B cell (primary cell): ENCODE data around the gene SYNGR3. TPM values are rescaled to one million over a fixed set of nuclear protein-coding genes. Genes with fewer than 3 reads are reported as not detected.

Experiments used
- ATAC-seq: fragments of 200-7000 bp; cut with Tn5 transposase; one replicate; pipeline ENCODE4 v1.10.0; 2021; ENCODE audit warnings: low read depth, mild to moderate bottlenecking, moderate number of reproducible peaks, moderate library complexity
- CTCF ChIA-PET: fragments of 350-600 bp; sonication (Branson Sonifier 250); formaldehyde crosslinking; loops from one replicate; lab custom pipeline; 2021; ENCODE audit warnings: antibody characterized with exemption, inconsistent platforms; lab: Charles Lee
- POLR2A ChIA-PET: fragments of 350-600 bp; sonication (Branson Sonifier 250); formaldehyde crosslinking; loops from one replicate; lab custom pipeline; 2021; ENCODE audit warnings: antibody characterized with exemption; lab: Charles Lee
- DNase-seq: peaks from one replicate; pipeline ENCODE4 v3.0.0; 2013
- H2AFZ ChIP-seq: 2 replicates; pipeline ENCODE4 v1.6.1; 2012; ENCODE audit warnings: mild to moderate bottlenecking, low read depth, low read length; ENCODE audit not compliant: insufficient read depth, poor library complexity, severe bottlenecking
- H3K27ac ChIP-seq, 2 donors: 1 replicate in 1 of 2; 2 replicates in 1 of 2; pipeline ENCODE4 v1.5.1; 2012 to 2013; ENCODE audit warnings: low read length in 2 of 2, mild to moderate bottlenecking in 2 of 2, moderate library complexity in 1 of 2
- H3K27me3 ChIP-seq, 4 experiments: fragments of 200-600 bp in 1 of 4; sonication (generic) in 1 of 4; replicated peaks in 1 of 4; 1 replicate in 2 of 4; 2 replicates in 2 of 4; pipeline versions ENCODE4 v1.6.1 to v1.7.0; 2013 to 2016; ENCODE audit warnings: low read length in 3 of 4, mild to moderate bottlenecking in 2 of 4, mixed read lengths in 1 of 4, moderate library complexity in 1 of 4; ENCODE audit not compliant: insufficient read depth in 4 of 4, control insufficient read depth in 3 of 4; ENCODE audit errors: control extremely low read depth in 1 of 4
- H3K36me3 ChIP-seq, 2 experiments: replicated peaks in 1 of 2; 1 replicate in 1 of 2; 2 replicates in 1 of 2; pipeline versions ENCODE4 v1.6.1 to v1.7.1; 2013; ENCODE audit warnings: low read length in 1 of 2; ENCODE audit not compliant: insufficient read depth in 2 of 2, control insufficient read depth in 1 of 2; ENCODE audit errors: control extremely low read depth in 1 of 2, extremely low read depth in 1 of 2
- H3K4me1 ChIP-seq, 2 donors: fragments of 200-600 bp in 1 of 2; sonication (generic) in 1 of 2; 1 replicate in 1 of 2; 2 replicates in 1 of 2; pipeline versions ENCODE4 v1.5.1 to v1.6.1; 2013 to 2017; ENCODE audit warnings: low read length in 2 of 2; ENCODE audit not compliant: control insufficient read depth in 2 of 2, insufficient read depth in 2 of 2
- H3K4me2 ChIP-seq: replicated peaks from 2 replicates; pipeline ENCODE3; 2012; ENCODE audit warnings: mild to moderate bottlenecking, low read depth, low read length; ENCODE audit not compliant: poor library complexity, severe bottlenecking
- H3K4me3 ChIP-seq, 5 experiments: fragments of 200-600 bp in 1 of 5; sonication (generic) in 1 of 5; 1 replicate in 3 of 5; 2 replicates in 2 of 5; pipeline versions ENCODE4 v1.5.1 to v1.7.0; 2011 to 2016; ENCODE audit warnings: low read length in 4 of 5, mild to moderate bottlenecking in 4 of 5, low read depth in 2 of 5, control low read depth in 1 of 5, moderate library complexity in 1 of 5; ENCODE audit not compliant: insufficient read depth in 1 of 5; ENCODE audit errors: control extremely low read depth in 1 of 5, extremely low read depth in 1 of 5
- H3K79me2 ChIP-seq: fragments of 200-600 bp; sonication (generic); one replicate; pipeline ENCODE4 v1.6.0; 2016; ENCODE audit warnings: low read length; ENCODE audit not compliant: control insufficient read depth, insufficient read depth
- H3K9ac ChIP-seq: fragments of 200-600 bp; sonication (generic); 2 replicates; pipeline ENCODE4 v1.6.1; 2017; ENCODE audit warnings: mild to moderate bottlenecking, low read length, moderate library complexity
- H3K9me3 ChIP-seq, 3 donors: one replicate each; pipeline versions ENCODE4 v1.6.1 to v1.7.1; 2013; ENCODE audit warnings: low read length in 2 of 3; ENCODE audit not compliant: control insufficient read depth in 2 of 3, insufficient read depth in 1 of 3; ENCODE audit errors: control extremely low read depth in 1 of 3
- H4K20me1 ChIP-seq: 2 replicates; pipeline ENCODE4 v1.6.0; 2012; ENCODE audit warnings: mild to moderate bottlenecking, low read length; ENCODE audit not compliant: insufficient read depth, control insufficient read depth, poor library complexity, severe bottlenecking
- H3K27ac Mint-ChIP-seq: one replicate; pipeline ENCODE4 v1.8.0; 2021; ENCODE audit warnings: mixed read lengths
- H3K27me3 Mint-ChIP-seq: one replicate; pipeline ENCODE4 v1.8.0; 2021; ENCODE audit warnings: mixed read lengths
- H3K4me1 Mint-ChIP-seq: one replicate; pipeline ENCODE4 v1.8.0; 2021; ENCODE audit warnings: mixed read lengths
- H3K4me3 Mint-ChIP-seq: one replicate; pipeline ENCODE4 v1.8.0; 2021; ENCODE audit warnings: mixed read lengths
- H3K9me3 Mint-ChIP-seq: one replicate; pipeline ENCODE4 v1.8.0; 2022; ENCODE audit warnings: mixed read lengths; ENCODE audit not compliant: insufficient read depth
- CTCF ChIP-seq: fragments of 200-600 bp; IDR thresholded peaks from one replicate; pipeline ENCODE4 v1.8.0; 2022; ENCODE audit warnings: antibody characterized with exemption, mild to moderate bottlenecking
- EZH2 ChIP-seq: IDR thresholded peaks from 2 replicates; pipeline ENCODE4 v1.6.1; 2012; ENCODE audit warnings: borderline replicate concordance, low read depth, mild to moderate bottlenecking, moderate library complexity, low read length; ENCODE audit not compliant: insufficient read depth, poor library complexity, severe bottlenecking
- WGBS: methylation state at CpG from one replicate; pipeline ENCODE4 v1.1.5; 2013; ENCODE audit warnings: missing lambda C conversion rate; ENCODE audit not compliant: insufficient coverage; 5-methylcytosine and 5-hydroxymethylcytosine counted together
- intact Hi-C: fragments of 100-400 bp; cut with micrococcal nuclease; formaldehyde crosslinking; loops from one replicate; pipeline ENCODE4 v1.10.0; 2022
- polyA plus RNA-seq: library from polyadenylated mRNA; depleted of rRNA; stranded (reverse); fragments of >200 nt; gene quantifications from 2 replicates; pipeline ENCODE4 v1.2.3, GENCODE V29; 2012
- total RNA-seq, 2 donors: library from RNA; stranded (reverse); fragments of 120-200 nt in 1 of 2; gene quantifications; 1 replicate in 1 of 2; 2 replicates in 1 of 2; pipeline versions ENCODE4 v1.2.3 to v1.2.4, GENCODE V29; 2013 to 2022

Gene SYNGR3
- total and polyA plus RNA-seq, 2 donors (not counting 1 experiment from before 2014, with no cell fraction given): 19.5 to 19.8 TPM

GRCh38 chr16:1977875-1978268, 11.9 kb upstream of the SYNGR3 start:
- Histone ChIP-seq H3K4me2 (no peak overlapping the region), H3K4me3 (no peak overlapping the region), H3K79me2 (peaks cover 21% of the 10 kb centered on the region), H3K27me3 (peaks cover 0 to 63% (median 18%) of the 10 kb centered on the region in 4 experiments), H3K27ac (no peak overlapping the region), H3K9me3 (peaks cover 0 to 6% (median 0%) of the 10 kb centered on the region in 3 donors), H3K4me1 (peaks cover 4 to 16% of the 10 kb centered on the region in 2 donors), H3K9ac (no peak overlapping the region), H3K36me3 (peaks cover 0 to 42% of the 10 kb centered on the region in 2 experiments), H2AFZ (no peak overlapping the region), H4K20me1 (peaks cover 41% of the 10 kb centered on the region)
- no peak for DNase-seq
- Mint-ChIP-seq H3K27ac (no peak overlapping the region), H3K4me1 (peaks cover 11% of the 10 kb centered on the region), H3K4me3 (no peak overlapping the region), H3K27me3 (peaks cover 2% of the 10 kb centered on the region), H3K9me3 (no peaks in the 10 kb centered on the region)
- CTCF ChIA-PET: interaction anchor here (0.6 to 1.3 kb wide), 3 partner anchors 26 to 895 kb away, joined by 3 to 4 read pairs (median 4); no protein-coding TSS in a partner anchor
- intact Hi-C loops: no loop called here
- over 99% methylated on average over 18 of the region's 18 CpGs for WGBS
- no peak for ATAC-seq
- POLR2A ChIA-PET: interaction anchor here (1.5 to 2.0 kb wide), 2 partner anchors 13 kb away, joined by 3 to 5 read pairs; partner anchors contain the start of gene RPS2
- no peak for TF ChIP-seq CTCF
- no peak for TF ChIP-seq EZH2

- H2AFZ ChIP-seq: no peak overlapping the region
- WGBS: 92% methylated on average over 29 of the region's 37 CpGs
- intact Hi-C loops: no loop called here
- H3K9me3 ChIP-seq: peaks cover 0 to 6% (median 0%) of the 10 kb centered on the region in 3 donors
- H4K20me1 ChIP-seq: peaks cover 35% of the 10 kb centered on the region
- H3K9ac ChIP-seq: no peak overlapping the region
- no peak for TF ChIP-seq CTCF
- TF ChIP-seq EZH2: no peak
- no peak overlapping the region for H3K27ac Mint-ChIP-seq
- peaks cover 6% of the 10 kb centered on the region for H3K27me3 Mint-ChIP-seq
- H3K27me3 ChIP-seq: peaks cover 0 to 65% (median 20%) of the 10 kb centered on the region in 4 experiments
- DNase-seq: no peak
- no peak overlapping the region for H3K4me2 ChIP-seq
- H3K9me3 Mint-ChIP-seq: no peaks in the 10 kb centered on the region
- H3K36me3 ChIP-seq: peaks cover 0 to 42% of the 10 kb centered on the region in 2 experiments
- H3K27ac ChIP-seq: no peak overlapping the region
- no peak overlapping the region for H3K4me3 Mint-ChIP-seq
- peaks cover 14% of the 10 kb centered on the region for H3K79me2 ChIP-seq
- POLR2A ChIA-PET: interaction anchor here (1.5 to 2.0 kb wide), 2 partner anchors 13 to 14 kb away, joined by 3 to 5 read pairs; partner anchors contain the start of gene RPS2
- CTCF ChIA-PET: interaction anchor here (0.6 to 1.0 kb wide), 2 partner anchors 43 to 894 kb away, joined by 3 to 4 read pairs; no protein-coding TSS in a partner anchor
- no peak overlapping the region for H3K4me3 ChIP-seq
- peaks cover 12% of the 10 kb centered on the region for H3K4me1 Mint-ChIP-seq
- H3K4me1 ChIP-seq: peaks cover 8 to 22% of the 10 kb centered on the region in 2 donors
- no peak for ATAC-seq
Measured at GRCh38 chr16:1978476-1979120, 11.2 kb upstream of the SYNGR3 start.
